Panc1 (cell line): Measurements from ENCODE around the gene HEATR3. TPM values are rescaled to one million over a fixed set of nuclear protein-coding genes. Genes with fewer than 3 reads are reported as not detected.

Experiments
- ATAC-seq: fragments of 200-7000 bp; cut with Tn5 transposase; 2 replicates; pipeline ENCODE4 v1.9.1; 2020; ENCODE audit warnings: mild to moderate bottlenecking, moderate library complexity
- BruUV-seq: library from RNA; stranded (reverse); fragments of 400-500 nt; replicated peaks from 2 replicates; lab custom pipeline; 2021; lab: Mats Ljungman, UMichigan
- CTCF ChIA-PET: fragments of 300-600 bp; sonication (Branson Sonifier 250); formaldehyde crosslinking; loops from one replicate; lab custom pipeline; 2022; ENCODE audit warnings: antibody characterized with exemption; lab: Charles Lee
- POLR2A ChIA-PET: fragments of 300-600 bp; sonication (Branson Sonifier 250); formaldehyde crosslinking; loops from one replicate; lab custom pipeline; 2022; ENCODE audit warnings: antibody characterized with exemption; lab: Charles Lee
- DNase-seq: peaks from one replicate; pipeline ENCODE4 v3.0.0-alpha.2; 2010; ENCODE audit warnings: low read depth, low spot score
- H3K27ac ChIP-seq: 2 replicates; pipeline ENCODE4 v1.5.1; 2011; ENCODE audit warnings: mild to moderate bottlenecking, low read length, inconsistent platforms
- H3K27me3 ChIP-seq: fragments of 200-500 bp; sonication (Bioruptor generic); 2 replicates; pipeline ENCODE4 v1.6.0; 2014; ENCODE audit warnings: low read length, inconsistent platforms; ENCODE audit not compliant: control insufficient read depth, insufficient read depth
- H3K36me3 ChIP-seq: fragments of 200-500 bp; sonication (Bioruptor generic); 2 replicates; pipeline ENCODE4 v1.5.1; 2014; ENCODE audit warnings: inconsistent platforms, mild to moderate bottlenecking, low read length, moderate library complexity; ENCODE audit not compliant: control insufficient read depth, insufficient read depth
- H3K4me1 ChIP-seq: 2 replicates; pipeline ENCODE4 v1.5.1; 2011; ENCODE audit warnings: inconsistent platforms, mild to moderate bottlenecking, low read length, moderate library complexity; ENCODE audit not compliant: control insufficient read depth, insufficient read depth
- H3K4me3 ChIP-seq, 2 experiments: 2 replicates each; pipeline ENCODE4 v1.5.1; 2011 to 2012; ENCODE audit warnings: low read depth in 2 of 2, low read length in 2 of 2, mild to moderate bottlenecking in 2 of 2, inconsistent platforms in 1 of 2, moderate library complexity in 1 of 2
- H3K9me3 ChIP-seq: fragments of 200-500 bp; sonication (Bioruptor generic); 2 replicates; pipeline ENCODE4 v1.5.1; 2014; ENCODE audit warnings: low read depth, mild to moderate bottlenecking, inconsistent platforms, low read length, moderate library complexity; ENCODE audit not compliant: control insufficient read depth, insufficient read depth
- POLR2AphosphoS5 ChIP-seq: IDR thresholded peaks from 2 replicates; pipeline ENCODE4 v1.6.1; 2012; ENCODE audit warnings: mild to moderate bottlenecking, low read depth, low read length, moderate library complexity
- REST ChIP-seq, 2 experiments: IDR thresholded peaks; 2 replicates each; pipeline ENCODE4 v1.6.1; 2011 to 2012; ENCODE audit warnings: low read depth in 2 of 2, control low read depth in 1 of 2, low read length in 1 of 2, mild to moderate bottlenecking in 1 of 2, moderate library complexity in 1 of 2; ENCODE audit not compliant: insufficient read depth in 1 of 2
- SIN3A ChIP-seq: IDR thresholded peaks from 2 replicates; pipeline ENCODE4 v1.6.1; 2012; ENCODE audit warnings: low read depth, mild to moderate bottlenecking, low read length, moderate library complexity, borderline replicate concordance; ENCODE audit not compliant: insufficient read depth
- TCF7L2 ChIP-seq: IDR thresholded peaks from 2 replicates; pipeline ENCODE4 v1.6.1; 2011; ENCODE audit warnings: mild to moderate bottlenecking, low read depth, low read length, inconsistent platforms
- in situ Hi-C: cut with HindIII; loops from 2 replicates; pipeline ENCODE4 v1.10.0; 2016; ENCODE audit warnings: low sequenced_read_pairs, low pct_unique_long_range_greater_than_20kb
- intact Hi-C: fragments of 100-400 bp; cut with micrococcal nuclease; formaldehyde crosslinking; loops from one replicate; pipeline ENCODE4 v1.10.0; 2022; ENCODE audit not compliant: unreplicated experiment
- total RNA-seq: library from RNA; stranded (reverse); gene quantifications from one replicate; pipeline ENCODE4 v1.2.1, GENCODE V29; 2021; ENCODE audit not compliant: unreplicated experiment
- TF ChIP-seq, protein P1 (sequence below): fragments of 450-650 bp; IDR thresholded peaks from 2 replicates; pipeline ENCODE4 v1.5.1; 2017; ENCODE audit warnings: mild to moderate bottlenecking

HEATR3 gene
- total RNA-seq, 1 experiment from 2014 or later: 18.6 TPM

GRCh38 chr16:50021544-50021943, 44.2 kb upstream of the HEATR3 start:
- intact Hi-C loops (no loop called here), in situ Hi-C loops (no loop called here)
- CTCF ChIA-PET: no interaction called here
- ATAC-seq: no peak
- peaks cover 13% of the 10 kb centered on the region for H3K4me1 ChIP-seq
- no peak overlapping the region for H3K4me3 ChIP-seq
- DNase-seq: no peak
- H3K9me3 ChIP-seq: no peaks in the 10 kb centered on the region
- H3K27ac ChIP-seq: no peak overlapping the region
- POLR2A ChIA-PET: no interaction called here
- TF ChIP-seq, protein P1, sequence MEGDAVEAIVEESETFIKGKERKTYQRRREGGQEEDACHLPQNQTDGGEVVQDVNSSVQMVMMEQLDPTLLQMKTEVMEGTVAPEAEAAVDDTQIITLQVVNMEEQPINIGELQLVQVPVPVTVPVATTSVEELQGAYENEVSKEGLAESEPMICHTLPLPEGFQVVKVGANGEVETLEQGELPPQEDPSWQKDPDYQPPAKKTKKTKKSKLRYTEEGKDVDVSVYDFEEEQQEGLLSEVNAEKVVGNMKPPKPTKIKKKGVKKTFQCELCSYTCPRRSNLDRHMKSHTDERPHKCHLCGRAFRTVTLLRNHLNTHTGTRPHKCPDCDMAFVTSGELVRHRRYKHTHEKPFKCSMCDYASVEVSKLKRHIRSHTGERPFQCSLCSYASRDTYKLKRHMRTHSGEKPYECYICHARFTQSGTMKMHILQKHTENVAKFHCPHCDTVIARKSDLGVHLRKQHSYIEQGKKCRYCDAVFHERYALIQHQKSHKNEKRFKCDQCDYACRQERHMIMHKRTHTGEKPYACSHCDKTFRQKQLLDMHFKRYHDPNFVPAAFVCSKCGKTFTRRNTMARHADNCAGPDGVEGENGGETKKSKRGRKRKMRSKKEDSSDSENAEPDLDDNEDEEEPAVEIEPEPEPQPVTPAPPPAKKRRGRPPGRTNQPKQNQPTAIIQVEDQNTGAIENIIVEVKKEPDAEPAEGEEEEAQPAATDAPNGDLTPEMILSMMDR: no peak
- no TSS peak for BruUV-seq
- H3K36me3 ChIP-seq: peaks cover 4% of the 10 kb centered on the region; the same call in 1 of the 2 replicates
- H3K27me3 ChIP-seq: no peaks in the 10 kb centered on the region

DNA sequence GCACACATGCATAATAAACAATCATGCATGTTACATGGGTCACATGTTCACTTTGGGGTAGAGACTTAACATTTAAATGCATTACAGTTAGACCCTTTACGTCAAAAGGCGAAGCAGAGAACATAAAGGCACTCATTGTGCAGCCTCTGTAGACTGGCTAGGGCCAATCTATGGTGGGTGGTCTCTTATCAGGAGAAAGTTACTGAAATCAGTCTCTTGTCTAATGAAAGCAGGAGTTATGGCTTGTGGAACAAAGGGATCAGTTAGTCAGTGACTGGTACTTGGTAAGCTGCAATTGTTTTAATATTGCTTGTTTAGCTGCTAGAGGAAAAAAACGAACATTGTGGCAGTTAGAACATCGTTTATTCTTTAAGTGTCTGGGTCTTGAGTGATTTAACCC, 42.1 kb upstream of the HEATR3 start:
- in situ Hi-C loops: no loop called here
- Histone ChIP-seq H3K9me3 (no peaks in the 10 kb centered on the region), H3K36me3 (peaks cover 5% of the 10 kb centered on the region; the same call in 1 of the 2 replicates), H3K4me3 (no peak overlapping the region), H3K27ac (no peak overlapping the region), H3K27me3 (no peaks in the 10 kb centered on the region), H3K4me1 (peaks cover 13% of the 10 kb centered on the region)
- TF ChIP-seq SIN3A (no peak), POLR2AphosphoS5 (no peak), TCF7L2 (no peak), REST (IDR thresholded peaks at IDR 0.05; ENCODE audit: insufficient read depth in 1 of 2, low read depth in 2 of 2, low read length in 1 of 2) (no peak)
- TF ChIP-seq, protein P1: no peak
- DNase-seq: no peak
- CTCF ChIA-PET: no interaction called here
- no peak for ATAC-seq
- POLR2A ChIA-PET: no interaction called here
- intact Hi-C loops: no loop called here
- BruUV-seq: no TSS peak
